Prostate gland (tissue), 2 donors: Measurements from ENCODE around the gene LUZP1. TPM values are rescaled to one million over a fixed set of nuclear protein-coding genes. Genes with fewer than 3 reads are reported as not detected.
"Not testable (repeated sequence)": the region's sequence is repeated elsewhere in the genome, so short reads cannot be mapped to it uniquely, and the experiment has no call there.

Source experiments
- DNase-seq: peaks from one replicate; pipeline ENCODE4 v3.0.0-alpha.2; 2019; ENCODE audit warnings: low spot score
- H3K27ac ChIP-seq, 2 donors: fragments of 200-600 bp; sonication (generic); 2 replicates each; pipeline ENCODE4 v1.5.1; 2017 to 2019
- H3K27me3 ChIP-seq: fragments of 200-600 bp; sonication (generic); replicated peaks from 2 replicates; pipeline ENCODE4 v1.5.1; 2019; ENCODE audit not compliant: insufficient read depth
- H3K36me3 ChIP-seq, 2 donors: fragments of 200-600 bp; sonication (generic); 1 replicate in 1 of 2; 2 replicates in 1 of 2; pipeline versions ENCODE4 v1.5.1 to v1.8.1; 2017 to 2019
- H3K4me1 ChIP-seq: fragments of 200-600 bp; sonication (generic); replicated peaks from 2 replicates; pipeline ENCODE4 v1.5.1; 2019
- H3K4me3 ChIP-seq, 2 donors: fragments of 200-600 bp; sonication (generic); 2 replicates each; pipeline ENCODE4 v1.5.1; 2017 to 2019
- H3K9me3 ChIP-seq: fragments of 200-600 bp; sonication (generic); 2 replicates; pipeline ENCODE4 v1.5.1; 2017
- POLR2A ChIP-seq: fragments of 450-650 bp; IDR thresholded peaks from one replicate; pipeline ENCODE4 v1.6.1; 2016; ENCODE audit warnings: antibody characterized with exemption, mild to moderate bottlenecking
- POLR2AphosphoS5 ChIP-seq: sonication (generic); formaldehyde crosslinking; IDR thresholded peaks from one replicate; pipeline ENCODE4 v1.6.1; 2017; ENCODE audit warnings: antibody characterized with exemption
- WGBS: methylation state at CpG from one replicate; pipeline ENCODE4 v1.1.5; 2018; 5-methylcytosine and 5-hydroxymethylcytosine counted together
- intact Hi-C: fragments of 100-400 bp; cut with DNase I; formaldehyde crosslinking; loops from one replicate; pipeline ENCODE4 v1.14.2; 2022
- total RNA-seq, 2 donors: library from RNA; depleted of rRNA; stranded (reverse); fragments of >200 nt; gene quantifications; one replicate each; pipeline ENCODE4 v1.1.0, GENCODE V29; 2016
- TF ChIP-seq, protein P1 (sequence below), 4 experiments: fragments of 200-600 bp in 2 of 4; fragments of 450-650 bp in 2 of 4; sonication (generic) in 2 of 4; IDR thresholded peaks; 1 replicate in 3 of 4; 2 replicates in 1 of 4; pipeline ENCODE4 v1.5.1; 2016 to 2019; ENCODE audit warnings: antibody characterized with exemption in 4 of 4, mild to moderate bottlenecking in 2 of 4, moderate library complexity in 2 of 4

Gene LUZP1
- total RNA-seq, 2 donors from 2014 or later = 16.9 to 17.5 TPM

- H3K36me3 ChIP-seq = no peaks in the 10 kb centered on the region
- peaks cover 3% of the 10 kb centered on the region for H3K27me3 ChIP-seq
- DNase-seq = no peak
- H3K4me1 ChIP-seq = no peaks in the 10 kb centered on the region
- no peaks in the 10 kb centered on the region for H3K9me3 ChIP-seq
- no peak overlapping the region for H3K4me3 ChIP-seq
- no peak overlapping the region for H3K27ac ChIP-seq
- intact Hi-C loops = no loop called here
- TF ChIP-seq POLR2AphosphoS5 (no peak), POLR2A (no peak)
- TF ChIP-seq, protein P1, sequence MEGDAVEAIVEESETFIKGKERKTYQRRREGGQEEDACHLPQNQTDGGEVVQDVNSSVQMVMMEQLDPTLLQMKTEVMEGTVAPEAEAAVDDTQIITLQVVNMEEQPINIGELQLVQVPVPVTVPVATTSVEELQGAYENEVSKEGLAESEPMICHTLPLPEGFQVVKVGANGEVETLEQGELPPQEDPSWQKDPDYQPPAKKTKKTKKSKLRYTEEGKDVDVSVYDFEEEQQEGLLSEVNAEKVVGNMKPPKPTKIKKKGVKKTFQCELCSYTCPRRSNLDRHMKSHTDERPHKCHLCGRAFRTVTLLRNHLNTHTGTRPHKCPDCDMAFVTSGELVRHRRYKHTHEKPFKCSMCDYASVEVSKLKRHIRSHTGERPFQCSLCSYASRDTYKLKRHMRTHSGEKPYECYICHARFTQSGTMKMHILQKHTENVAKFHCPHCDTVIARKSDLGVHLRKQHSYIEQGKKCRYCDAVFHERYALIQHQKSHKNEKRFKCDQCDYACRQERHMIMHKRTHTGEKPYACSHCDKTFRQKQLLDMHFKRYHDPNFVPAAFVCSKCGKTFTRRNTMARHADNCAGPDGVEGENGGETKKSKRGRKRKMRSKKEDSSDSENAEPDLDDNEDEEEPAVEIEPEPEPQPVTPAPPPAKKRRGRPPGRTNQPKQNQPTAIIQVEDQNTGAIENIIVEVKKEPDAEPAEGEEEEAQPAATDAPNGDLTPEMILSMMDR (IDR thresholded peaks at IDR 0.05) = no peak
- WGBS = 34% methylated on average over 6 of the region's 6 CpGs
Observed at GRCh38 chr1:23210351-23210785, 41.7 kb upstream of the LUZP1 start.

GRCh38 chr1:23209770-23210169 is 41.1 kb upstream of the LUZP1 start:
- Histone ChIP-seq H3K27me3 (peaks cover 3% of the 10 kb centered on the region), H3K4me3 (no peak overlapping the region), H3K27ac (no peak overlapping the region), H3K9me3 (no peaks in the 10 kb centered on the region), H3K36me3 (no peaks in the 10 kb centered on the region), H3K4me1 (no peaks in the 10 kb centered on the region)
- TF ChIP-seq POLR2AphosphoS5 (no peak), POLR2A (no peak)
- TF ChIP-seq, protein P1 (IDR thresholded peaks at IDR 0.05) = no peak
- 86% methylated on average over 4 of the region's 4 CpGs for WGBS
- no peak for DNase-seq
- intact Hi-C loops = no loop called here

DNA sequence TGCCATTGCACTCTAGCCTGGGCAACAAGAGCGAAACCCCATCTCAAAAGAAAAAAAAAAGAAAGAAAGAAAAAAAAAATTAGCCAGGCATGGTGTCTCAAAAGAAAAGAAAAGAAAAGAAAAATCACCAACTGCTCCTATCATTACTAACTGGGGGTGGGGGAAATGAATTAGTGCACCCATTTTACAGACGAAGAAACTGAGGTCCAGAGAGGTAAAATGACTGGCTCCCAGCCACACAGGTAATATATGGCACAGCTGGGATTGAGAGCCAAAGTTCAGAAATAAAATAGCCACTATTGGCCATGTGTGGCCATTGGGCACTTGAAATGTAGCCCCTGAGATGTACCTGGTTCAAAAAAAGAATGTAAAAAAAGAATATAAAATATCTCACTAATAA is 39.9 kb upstream of the LUZP1 start:
- intact Hi-C loops = no loop called here
- Histone ChIP-seq H3K9me3 (no peaks in the 10 kb centered on the region), H3K27ac (no peak overlapping the region), H3K4me1 (no peaks in the 10 kb centered on the region), H3K27me3 (no peaks in the 10 kb centered on the region), H3K4me3 (no peak overlapping the region), H3K36me3 (no peaks in the 10 kb centered on the region)
- 86% methylated on average over 2 of the region's 2 CpGs for WGBS
- no peak for DNase-seq
- TF ChIP-seq, protein P1 (IDR thresholded peaks at IDR 0.05) = no peak
- TF ChIP-seq POLR2A (no peak), POLR2AphosphoS5 (no peak)

- intact Hi-C loops, H3K36me3 ChIP-seq, H3K27ac ChIP-seq, DNase-seq, H3K4me3 ChIP-seq, H3K27me3 ChIP-seq, H3K4me1 ChIP-seq, H3K9me3 ChIP-seq: not testable (repeated sequence)
- 93% methylated on average over 8 of the region's 8 CpGs for WGBS
Observed at GRCh38 chr1:23207733-23208132, 39.1 kb upstream of the LUZP1 start.

GRCh38 chr1:23202263-23202749 is 33.6 kb upstream of the LUZP1 start:
- intact Hi-C loops = no loop called here
- Histone ChIP-seq H3K4me1 (no peaks in the 10 kb centered on the region), H3K36me3 (no peaks in the 10 kb centered on the region), H3K27me3 (no peaks in the 10 kb centered on the region), H3K4me3 (no peak overlapping the region), H3K9me3 (no peaks in the 10 kb centered on the region), H3K27ac (no peak overlapping the region)
- DNase-seq = no peak
- WGBS = 47% methylated on average over 3 of the region's 3 CpGs
- TF ChIP-seq, protein P1 (IDR thresholded peaks at IDR 0.05) = no peak
- TF ChIP-seq POLR2A = no peak
- TF ChIP-seq POLR2AphosphoS5 = no peak
